H1 (cell line): Measurements from ENCODE around the gene CRABP2. TPM values are rescaled to one million over a fixed set of nuclear protein-coding genes. Genes with fewer than 3 reads are reported as not detected.

Experiments used
- SIN3A ChIP-seq, 2 experiments: IDR thresholded peaks in 1 of 2; conservative IDR thresholded peaks in 1 of 2; 2 replicates each; pipeline ENCODE4 v1.6.1; 2011 to 2012; ENCODE audit warnings: low read length in 2 of 2, improper control_type of control experiment in 1 of 2, low read depth in 1 of 2, mild to moderate bottlenecking in 1 of 2
- polyA plus RNA-seq, 7 experiments: library from polyadenylated mRNA; depleted of rRNA in 3 of 7; stranded (reverse) in 5 of 7; unstranded in 2 of 7; fragments of >200 nt in 5 of 7; fragments of 200-250 nt in 2 of 7; gene quantifications; 1 replicate in 5 of 7; 2 replicates in 1 of 7; 4 replicates in 1 of 7; pipeline versions ENCODE4 v1.2.1 to v1.2.3, GENCODE V29; 2011 to 2013; ENCODE audit warnings: missing spikeins in 2 of 7, mixed read lengths in 2 of 7
- total RNA-seq: library from RNA; stranded (reverse); fragmentation: NEBNext Ultra II Directional; extraction: Animal tissue kit (Norgen Biotek cat#: 25700); gene quantifications from 2 replicates; pipeline ENCODE4 v1.2.1, GENCODE V29; 2021

CRABP2 gene
- total and polyA plus RNA-seq, 2 of the 8 experiments (the other 6 are each of a cell fraction or from before 2014, with no cell fraction given): 69.2 to 119 TPM

GRCh38 chr1:156742017-156742416 lies 36.6 kb upstream of the CRABP2 start (continued):
- no peak for TF ChIP-seq SIN3A (conservative IDR thresholded peaks at IDR 0.05 in 1 of 2, IDR thresholded peaks at IDR 0.05 in 1 of 2; ENCODE audit: low read depth in 1 of 2, low read length in 2 of 2)
